GM21576 (cell line): Measurements from ENCODE around the gene DCBLD2.

Experiments used
- ATAC-seq: cut with Tn5 transposase; IDR thresholded peaks from one replicate; pipeline ENCODE4 v1.9.1; 2021; ENCODE audit warnings: mild to moderate bottlenecking, moderate library complexity; ENCODE audit not compliant: unreplicated experiment

DCBLD2 gene

GRCh38 chr3:98775459-98776139 lies 125.9 kb downstream of the DCBLD2 start:
- no peak for ATAC-seq

DNA sequence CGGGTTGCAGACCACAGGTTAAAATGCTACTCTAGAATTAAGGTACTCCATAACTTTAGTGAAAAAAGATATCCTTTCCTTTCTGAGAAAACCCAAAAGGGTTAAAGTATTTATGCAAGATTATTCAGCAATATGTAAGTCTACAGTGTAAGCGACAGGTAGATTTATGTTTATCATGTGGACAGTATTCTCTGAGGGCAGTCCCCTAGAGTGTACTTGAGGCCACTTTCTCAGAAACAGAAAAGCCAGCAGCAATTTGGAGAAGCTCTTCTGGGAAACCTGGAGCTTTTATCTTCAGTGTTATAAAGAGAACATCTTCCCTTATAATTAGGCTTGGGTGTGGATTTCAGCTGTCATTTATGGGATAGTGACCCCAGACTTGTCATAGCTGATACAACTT lies 129.5 kb downstream of the DCBLD2 start:
- ATAC-seq, result no peak

GRCh38 chr3:98770261-98771039 lies 131.0 kb downstream of the DCBLD2 start:
- ATAC-seq, result no peak

GRCh38 chr3:98769448-98769847 lies 132.0 kb downstream of the DCBLD2 start:
- ATAC-seq, result no peak

- ATAC-seq, result no peak
Observed at GRCh38 chr3:98768961-98769360, 132.5 kb downstream of the DCBLD2 start.

- ATAC-seq, result no peak
Observed at GRCh38 chr3:98766924-98767323, 134.6 kb downstream of the DCBLD2 start.

GRCh38 chr3:98765721-98766120 lies 135.8 kb downstream of the DCBLD2 start:
- no peak for ATAC-seq

DNA sequence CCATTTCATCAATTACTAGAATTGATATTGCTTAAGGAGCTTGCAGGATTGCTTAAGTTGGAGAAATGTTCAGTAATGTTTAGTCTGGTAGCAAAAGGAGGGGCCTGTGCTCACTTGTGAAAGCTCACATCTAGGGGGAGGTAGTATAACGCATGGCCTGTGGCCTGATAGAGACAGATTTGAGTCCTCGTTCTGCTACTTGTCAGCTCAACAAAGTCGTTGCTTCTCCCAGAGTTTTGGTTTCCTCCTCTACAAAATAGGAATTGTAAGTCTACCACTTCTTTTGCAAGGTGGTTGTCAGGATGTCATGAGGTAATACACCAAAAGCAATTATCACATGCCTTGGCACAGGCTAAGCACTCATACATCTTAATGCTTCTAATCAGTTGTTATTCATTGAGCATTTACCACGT lies 137.0 kb downstream of the DCBLD2 start:
- no peak for ATAC-seq

- no peak for ATAC-seq
Observed at GRCh38 chr3:98763819-98764418, 137.6 kb downstream of the DCBLD2 start.

DNA sequence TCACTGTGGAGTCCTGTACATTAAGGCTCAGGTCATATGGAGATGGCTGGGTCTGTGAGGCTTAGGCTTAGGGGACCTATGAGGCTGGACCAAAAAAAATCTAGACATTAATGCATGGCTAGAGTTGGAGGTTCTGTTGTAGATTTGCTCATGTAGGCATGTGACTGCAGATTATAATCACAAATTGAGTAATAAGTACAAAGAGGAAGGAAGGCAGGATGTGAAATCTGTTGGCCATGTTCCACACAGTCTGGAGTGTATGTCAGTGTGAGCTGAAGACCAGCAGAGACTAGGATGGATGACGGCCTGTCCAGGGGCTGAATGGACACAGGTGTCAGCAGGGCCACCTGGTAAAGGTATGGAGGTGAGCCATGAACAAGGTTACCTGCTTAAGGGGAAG lies 138.4 kb downstream of the DCBLD2 start, which contains the start of gene ST3GAL6:
TSS of gene ST3GAL6 (plus strand) at position 265 of the 400 bp plus-strand sequence. CDS start 5,101 bp downstream, outside the sequence.
- no peak for ATAC-seq

DNA sequence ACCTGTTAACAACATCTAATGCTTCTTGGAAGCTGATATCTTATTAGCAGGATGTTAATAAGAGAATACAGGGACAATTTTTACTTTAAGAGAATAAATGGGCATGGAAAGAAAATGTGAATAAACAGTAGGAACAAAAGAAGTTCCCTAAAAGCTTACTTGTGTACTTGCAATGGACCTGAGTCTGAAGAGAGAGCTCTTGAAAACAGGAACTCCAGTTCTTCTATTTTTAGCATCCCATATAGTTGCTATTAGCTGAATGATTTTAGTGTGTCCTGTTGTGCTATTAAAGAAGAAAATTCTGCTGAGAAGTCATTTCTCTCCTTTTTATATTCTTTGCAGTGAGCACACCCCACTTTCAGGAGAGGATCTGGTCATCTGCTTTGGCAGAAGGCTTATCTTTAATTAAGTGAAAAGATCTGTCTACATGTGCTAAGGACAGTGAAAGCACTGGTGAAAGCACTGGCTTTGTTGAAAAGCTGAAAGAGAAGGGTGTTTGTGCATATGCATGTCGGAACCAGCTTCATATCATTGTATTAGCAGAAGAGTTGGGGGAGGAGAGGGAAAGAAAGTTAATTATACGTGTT lies 139.8 kb downstream of the DCBLD2 start:
- no peak for ATAC-seq

DNA sequence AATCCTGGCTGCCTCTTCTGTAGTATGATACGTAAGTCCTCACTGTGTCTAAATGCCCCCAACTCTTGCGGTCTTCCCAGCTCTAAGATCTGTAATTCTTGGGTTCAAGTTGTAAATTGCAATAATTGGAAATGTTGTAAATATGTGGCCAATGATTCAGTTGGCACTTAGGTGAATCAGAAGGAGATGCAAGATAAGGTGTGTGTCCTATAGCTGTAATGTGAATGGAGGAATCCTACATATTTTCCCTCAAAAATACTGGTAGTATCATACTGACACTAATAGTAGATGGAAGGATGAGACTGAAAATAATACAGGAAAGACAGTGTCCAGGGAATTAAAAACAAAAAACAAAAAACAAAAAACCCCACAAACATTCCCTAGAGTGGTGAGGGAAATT lies 141.9 kb downstream of the DCBLD2 start:
- ATAC-seq, result no peak

- no peak for ATAC-seq
Observed at GRCh38 chr3:98755601-98756000, 145.9 kb downstream of the DCBLD2 start.

- no peak for ATAC-seq
Observed at GRCh38 chr3:98754483-98754882, 147.0 kb downstream of the DCBLD2 start.

DNA sequence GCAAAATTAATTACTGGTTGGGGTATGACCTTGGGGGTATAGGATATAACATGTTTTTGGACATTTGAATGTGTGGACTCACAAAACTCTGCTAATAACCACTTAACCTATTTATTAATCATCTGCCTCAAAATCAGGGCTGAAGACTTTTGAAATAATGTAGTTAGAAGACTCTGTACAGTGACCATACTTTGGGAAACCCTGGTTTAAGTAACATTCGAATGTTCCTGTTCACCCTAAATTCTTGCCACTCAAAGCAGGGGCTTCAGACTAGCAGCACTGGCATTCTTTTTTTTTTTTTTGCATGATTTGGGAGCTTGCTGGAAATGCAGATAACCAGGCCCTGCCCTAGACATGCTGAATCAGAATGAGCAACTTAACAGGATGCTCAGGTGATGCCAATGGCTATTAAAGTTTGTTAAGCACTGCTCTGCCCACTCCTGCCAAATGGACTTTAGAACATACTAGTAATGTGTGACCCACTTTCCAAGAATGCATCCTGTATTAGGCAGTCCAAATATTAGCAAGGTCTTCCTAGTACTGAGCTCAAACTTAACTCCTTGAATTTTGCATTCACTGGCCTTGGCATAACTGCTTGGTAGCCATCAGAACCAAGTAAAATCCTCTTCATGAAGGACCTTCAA lies 151.1 kb downstream of the DCBLD2 start:
- ATAC-seq, result no peak

DNA sequence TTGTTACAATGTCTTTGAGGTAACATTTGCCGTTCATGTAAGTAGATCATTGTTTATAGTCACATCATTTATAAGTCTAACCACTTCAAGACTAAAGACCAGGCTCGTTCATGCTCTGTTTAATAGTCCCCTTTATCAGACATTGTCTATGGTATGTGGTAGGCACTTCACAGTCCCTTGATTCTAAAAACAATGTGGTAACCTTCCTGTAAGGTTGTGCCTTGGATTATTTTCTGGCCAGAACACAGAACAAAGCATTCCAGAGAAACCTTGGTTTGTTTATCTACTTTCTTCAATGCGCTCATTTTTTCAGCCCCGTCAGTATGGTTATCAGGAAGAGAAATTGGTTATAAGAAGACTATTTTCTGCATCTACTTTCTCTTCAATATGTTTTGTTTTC lies 154.6 kb downstream of the DCBLD2 start:
- no peak for ATAC-seq

- ATAC-seq, result no peak
Observed at GRCh38 chr3:98746122-98746521, 155.4 kb downstream of the DCBLD2 start.
